ENCODE results near the gene ATP10A. TPM values are rescaled to one million over a fixed set of nuclear protein-coding genes. Genes with fewer than 3 reads are reported as not detected.

Gene ATP10A
- total RNA-seq, 1 donor from 2014 or later, result 3.2 TPM

- intact Hi-C loops (cut with DNase I), result no loop called here
- no peak overlapping the region for H3K27ac ChIP-seq
- no peaks in the 10 kb centered on the region for H3K36me3 ChIP-seq
- no peak for TF ChIP-seq POLR2A (IDR thresholded peaks at IDR 0.05)
- DNase-seq (ENCODE audit: extremely low spot score in 2 of 2), result peak in 1 of 2 donors; percentile 65
- H3K9me3 ChIP-seq, result no peaks in the 10 kb centered on the region
- H3K27me3 ChIP-seq, result no peaks in the 10 kb centered on the region
- no peak overlapping the region for H3K4me3 ChIP-seq
- H3K4me1 ChIP-seq, result peaks cover 5% of the 10 kb centered on the region
These were observed 61.4 kb downstream of the ATP10A start for GRCh38 chr15:25801586-25802284.

- intact Hi-C loops (cut with DNase I), result no loop called here
- TF ChIP-seq POLR2A (IDR thresholded peaks at IDR 0.05), result no peak
- Histone ChIP-seq H3K4me1 (peaks cover 5% of the 10 kb centered on the region), H3K27me3 (no peaks in the 10 kb centered on the region), H3K36me3 (no peaks in the 10 kb centered on the region), H3K27ac (no peak overlapping the region), H3K9me3 (no peaks in the 10 kb centered on the region), H3K4me3 (no peak overlapping the region)
- peak in 1 of 2 donors; percentile 74 for DNase-seq (ENCODE audit: extremely low spot score in 2 of 2)
These were observed 62.2 kb downstream of the ATP10A start for GRCh38 chr15:25800761-25801515.

GRCh38 chr15:25799906-25800700 lies 63.0 kb downstream of the ATP10A start:
- intact Hi-C loops (cut with DNase I), result no loop called here
- peak in 1 of 2 donors; percentile 69 for DNase-seq (ENCODE audit: extremely low spot score in 2 of 2)
- Histone ChIP-seq H3K27me3 (no peaks in the 10 kb centered on the region), H3K36me3 (no peaks in the 10 kb centered on the region), H3K4me1 (peaks cover 5% of the 10 kb centered on the region), H3K27ac (no peak overlapping the region), H3K4me3 (no peak overlapping the region), H3K9me3 (no peaks in the 10 kb centered on the region)
- TF ChIP-seq POLR2AphosphoS5 (IDR thresholded peaks at IDR 0.05; ENCODE audit: insufficient read depth in 1 of 2, low read depth in 1 of 2), result no peak
- no peak for TF ChIP-seq CTCF (IDR thresholded peaks at IDR 0.05)
- TF ChIP-seq POLR2A (IDR thresholded peaks at IDR 0.05), result no peak

GRCh38 chr15:25797936-25798901 lies 64.9 kb downstream of the ATP10A start:
- peaks cover 5% of the 10 kb centered on the region for H3K4me1 ChIP-seq
- H3K27me3 ChIP-seq, result no peaks in the 10 kb centered on the region

More at GRCh38 chr15:25797936-25798901, 64.9 kb downstream of the ATP10A start:
- Histone ChIP-seq H3K4me3 (no peak overlapping the region), H3K36me3 (no peaks in the 10 kb centered on the region), H3K9me3 (no peaks in the 10 kb centered on the region), H3K27ac (no peak overlapping the region)
- no peak for TF ChIP-seq CTCF (IDR thresholded peaks at IDR 0.05)
- no peak for TF ChIP-seq POLR2AphosphoS5 (IDR thresholded peaks at IDR 0.05; ENCODE audit: insufficient read depth in 1 of 2, low read depth in 1 of 2)
- TF ChIP-seq POLR2A (IDR thresholded peaks at IDR 0.05), result no peak
- DNase-seq (ENCODE audit: extremely low spot score in 2 of 2), result peak in 1 of 2 donors; percentile 79
- intact Hi-C loops (cut with DNase I), result no loop called here
